B cell (primary cell): ENCODE measurements around the gene EDNRB. TPM values are rescaled to one million over a fixed set of nuclear protein-coding genes. Genes with fewer than 3 reads are reported as not detected.

Experiments
- ATAC-seq: fragments of 200-7000 bp; cut with Tn5 transposase; one replicate; pipeline ENCODE4 v1.10.0; 2021; ENCODE audit warnings: low read depth, mild to moderate bottlenecking, moderate number of reproducible peaks, moderate library complexity
- CTCF ChIA-PET: fragments of 350-600 bp; sonication (Branson Sonifier 250); formaldehyde crosslinking; loops from one replicate; lab custom pipeline; 2021; ENCODE audit warnings: antibody characterized with exemption, inconsistent platforms; lab: Charles Lee
- POLR2A ChIA-PET: fragments of 350-600 bp; sonication (Branson Sonifier 250); formaldehyde crosslinking; loops from one replicate; lab custom pipeline; 2021; ENCODE audit warnings: antibody characterized with exemption; lab: Charles Lee
- DNase-seq: peaks from one replicate; pipeline ENCODE4 v3.0.0; 2013
- H2AFZ ChIP-seq: 2 replicates; pipeline ENCODE4 v1.6.1; 2012; ENCODE audit warnings: mild to moderate bottlenecking, low read depth, low read length; ENCODE audit not compliant: insufficient read depth, poor library complexity, severe bottlenecking
- H3K27ac ChIP-seq, 2 donors: 1 replicate in 1 of 2; 2 replicates in 1 of 2; pipeline ENCODE4 v1.5.1; 2012 to 2013; ENCODE audit warnings: low read length in 2 of 2, mild to moderate bottlenecking in 2 of 2, moderate library complexity in 1 of 2
- H3K27me3 ChIP-seq, 4 experiments: fragments of 200-600 bp in 1 of 4; sonication (generic) in 1 of 4; replicated peaks in 1 of 4; 1 replicate in 2 of 4; 2 replicates in 2 of 4; pipeline versions ENCODE4 v1.6.1 to v1.7.0; 2013 to 2016; ENCODE audit warnings: low read length in 3 of 4, mild to moderate bottlenecking in 2 of 4, mixed read lengths in 1 of 4, moderate library complexity in 1 of 4; ENCODE audit not compliant: insufficient read depth in 4 of 4, control insufficient read depth in 3 of 4; ENCODE audit errors: control extremely low read depth in 1 of 4
- H3K36me3 ChIP-seq, 2 experiments: replicated peaks in 1 of 2; 1 replicate in 1 of 2; 2 replicates in 1 of 2; pipeline versions ENCODE4 v1.6.1 to v1.7.1; 2013; ENCODE audit warnings: low read length in 1 of 2; ENCODE audit not compliant: insufficient read depth in 2 of 2, control insufficient read depth in 1 of 2; ENCODE audit errors: control extremely low read depth in 1 of 2, extremely low read depth in 1 of 2
- H3K4me1 ChIP-seq, 2 donors: fragments of 200-600 bp in 1 of 2; sonication (generic) in 1 of 2; 1 replicate in 1 of 2; 2 replicates in 1 of 2; pipeline versions ENCODE4 v1.5.1 to v1.6.1; 2013 to 2017; ENCODE audit warnings: low read length in 2 of 2; ENCODE audit not compliant: control insufficient read depth in 2 of 2, insufficient read depth in 2 of 2
- H3K4me2 ChIP-seq: replicated peaks from 2 replicates; pipeline ENCODE3; 2012; ENCODE audit warnings: mild to moderate bottlenecking, low read depth, low read length; ENCODE audit not compliant: poor library complexity, severe bottlenecking
- H3K4me3 ChIP-seq, 5 experiments: fragments of 200-600 bp in 1 of 5; sonication (generic) in 1 of 5; 1 replicate in 3 of 5; 2 replicates in 2 of 5; pipeline versions ENCODE4 v1.5.1 to v1.7.0; 2011 to 2016; ENCODE audit warnings: low read length in 4 of 5, mild to moderate bottlenecking in 4 of 5, low read depth in 2 of 5, control low read depth in 1 of 5, moderate library complexity in 1 of 5; ENCODE audit not compliant: insufficient read depth in 1 of 5; ENCODE audit errors: control extremely low read depth in 1 of 5, extremely low read depth in 1 of 5
- H3K79me2 ChIP-seq: fragments of 200-600 bp; sonication (generic); one replicate; pipeline ENCODE4 v1.6.0; 2016; ENCODE audit warnings: low read length; ENCODE audit not compliant: control insufficient read depth, insufficient read depth
- H3K9ac ChIP-seq: fragments of 200-600 bp; sonication (generic); 2 replicates; pipeline ENCODE4 v1.6.1; 2017; ENCODE audit warnings: mild to moderate bottlenecking, low read length, moderate library complexity
- H3K9me3 ChIP-seq, 3 donors: one replicate each; pipeline versions ENCODE4 v1.6.1 to v1.7.1; 2013; ENCODE audit warnings: low read length in 2 of 3; ENCODE audit not compliant: control insufficient read depth in 2 of 3, insufficient read depth in 1 of 3; ENCODE audit errors: control extremely low read depth in 1 of 3
- H4K20me1 ChIP-seq: 2 replicates; pipeline ENCODE4 v1.6.0; 2012; ENCODE audit warnings: mild to moderate bottlenecking, low read length; ENCODE audit not compliant: insufficient read depth, control insufficient read depth, poor library complexity, severe bottlenecking
- H3K27ac Mint-ChIP-seq: one replicate; pipeline ENCODE4 v1.8.0; 2021; ENCODE audit warnings: mixed read lengths
- H3K27me3 Mint-ChIP-seq: one replicate; pipeline ENCODE4 v1.8.0; 2021; ENCODE audit warnings: mixed read lengths
- H3K4me1 Mint-ChIP-seq: one replicate; pipeline ENCODE4 v1.8.0; 2021; ENCODE audit warnings: mixed read lengths
- H3K4me3 Mint-ChIP-seq: one replicate; pipeline ENCODE4 v1.8.0; 2021; ENCODE audit warnings: mixed read lengths
- H3K9me3 Mint-ChIP-seq: one replicate; pipeline ENCODE4 v1.8.0; 2022; ENCODE audit warnings: mixed read lengths; ENCODE audit not compliant: insufficient read depth
- EZH2 ChIP-seq: IDR thresholded peaks from 2 replicates; pipeline ENCODE4 v1.6.1; 2012; ENCODE audit warnings: borderline replicate concordance, low read depth, mild to moderate bottlenecking, moderate library complexity, low read length; ENCODE audit not compliant: insufficient read depth, poor library complexity, severe bottlenecking
- WGBS: methylation state at CpG from one replicate; pipeline ENCODE4 v1.1.5; 2013; ENCODE audit warnings: missing lambda C conversion rate; ENCODE audit not compliant: insufficient coverage; 5-methylcytosine and 5-hydroxymethylcytosine counted together
- intact Hi-C: fragments of 100-400 bp; cut with micrococcal nuclease; formaldehyde crosslinking; loops from one replicate; pipeline ENCODE4 v1.10.0; 2022
- polyA plus RNA-seq: library from polyadenylated mRNA; depleted of rRNA; stranded (reverse); fragments of >200 nt; gene quantifications from 2 replicates; pipeline ENCODE4 v1.2.3, GENCODE V29; 2012
- total RNA-seq, 2 donors: library from RNA; stranded (reverse); fragments of 120-200 nt in 1 of 2; gene quantifications; 1 replicate in 1 of 2; 2 replicates in 1 of 2; pipeline versions ENCODE4 v1.2.3 to v1.2.4, GENCODE V29; 2013 to 2022
- TF ChIP-seq, protein P1 (sequence below): fragments of 200-600 bp; IDR thresholded peaks from one replicate; pipeline ENCODE4 v1.8.0; 2022; ENCODE audit warnings: antibody characterized with exemption, mild to moderate bottlenecking

The EDNRB gene
- total and polyA plus RNA-seq, 2 donors (not counting 1 experiment from before 2014, with no cell fraction given) = not detected

DNA sequence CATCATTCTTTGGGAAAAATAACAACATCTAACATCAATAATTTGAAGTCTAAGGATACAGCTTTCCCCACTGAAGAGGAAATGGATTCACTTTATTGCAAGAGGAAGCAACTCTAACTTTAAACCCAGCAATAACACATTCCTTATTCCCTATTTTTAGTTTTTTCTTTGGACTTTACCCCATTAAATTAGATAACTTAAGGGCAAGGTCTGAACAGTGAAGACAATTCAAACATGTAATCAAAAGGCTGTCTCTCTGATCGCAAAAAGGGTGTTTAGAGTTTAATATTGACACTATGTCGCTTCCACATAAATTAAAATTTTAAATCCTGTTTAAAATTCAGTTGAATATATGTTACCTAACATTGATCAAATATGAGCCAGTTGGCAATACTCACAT lies 10.1 kb downstream of the EDNRB start:
- H3K4me1 Mint-ChIP-seq = no peaks in the 10 kb centered on the region
- H3K4me3 Mint-ChIP-seq = no peak overlapping the region
- Histone ChIP-seq H3K36me3 (no peaks in the 10 kb centered on the region), H3K27ac (no peak overlapping the region), H3K9me3 (no peaks in the 10 kb centered on the region), H3K79me2 (no peaks in the 10 kb centered on the region), H3K9ac (no peak overlapping the region), H3K27me3 (peaks cover 0 to 3% (median 0%) of the 10 kb centered on the region in 4 experiments), H4K20me1 (no peaks in the 10 kb centered on the region), H3K4me2 (no peak overlapping the region), H3K4me1 (no peaks in the 10 kb centered on the region), H3K4me3 (no peak overlapping the region), H2AFZ (no peak overlapping the region)
- ATAC-seq (no peak), DNase-seq (no peak)
- H3K27ac Mint-ChIP-seq = no peak overlapping the region
- no peaks in the 10 kb centered on the region for H3K27me3 Mint-ChIP-seq
- intact Hi-C loops = no loop called here
- POLR2A ChIA-PET = no interaction called here
- CTCF ChIA-PET = no interaction called here
- H3K9me3 Mint-ChIP-seq = peaks cover 2% of the 10 kb centered on the region
- WGBS = no CpG with 5 or more reads among the region's 2 CpGs
- TF ChIP-seq, protein P1, sequence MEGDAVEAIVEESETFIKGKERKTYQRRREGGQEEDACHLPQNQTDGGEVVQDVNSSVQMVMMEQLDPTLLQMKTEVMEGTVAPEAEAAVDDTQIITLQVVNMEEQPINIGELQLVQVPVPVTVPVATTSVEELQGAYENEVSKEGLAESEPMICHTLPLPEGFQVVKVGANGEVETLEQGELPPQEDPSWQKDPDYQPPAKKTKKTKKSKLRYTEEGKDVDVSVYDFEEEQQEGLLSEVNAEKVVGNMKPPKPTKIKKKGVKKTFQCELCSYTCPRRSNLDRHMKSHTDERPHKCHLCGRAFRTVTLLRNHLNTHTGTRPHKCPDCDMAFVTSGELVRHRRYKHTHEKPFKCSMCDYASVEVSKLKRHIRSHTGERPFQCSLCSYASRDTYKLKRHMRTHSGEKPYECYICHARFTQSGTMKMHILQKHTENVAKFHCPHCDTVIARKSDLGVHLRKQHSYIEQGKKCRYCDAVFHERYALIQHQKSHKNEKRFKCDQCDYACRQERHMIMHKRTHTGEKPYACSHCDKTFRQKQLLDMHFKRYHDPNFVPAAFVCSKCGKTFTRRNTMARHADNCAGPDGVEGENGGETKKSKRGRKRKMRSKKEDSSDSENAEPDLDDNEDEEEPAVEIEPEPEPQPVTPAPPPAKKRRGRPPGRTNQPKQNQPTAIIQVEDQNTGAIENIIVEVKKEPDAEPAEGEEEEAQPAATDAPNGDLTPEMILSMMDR = no peak
- TF ChIP-seq EZH2 = no peak

DNA sequence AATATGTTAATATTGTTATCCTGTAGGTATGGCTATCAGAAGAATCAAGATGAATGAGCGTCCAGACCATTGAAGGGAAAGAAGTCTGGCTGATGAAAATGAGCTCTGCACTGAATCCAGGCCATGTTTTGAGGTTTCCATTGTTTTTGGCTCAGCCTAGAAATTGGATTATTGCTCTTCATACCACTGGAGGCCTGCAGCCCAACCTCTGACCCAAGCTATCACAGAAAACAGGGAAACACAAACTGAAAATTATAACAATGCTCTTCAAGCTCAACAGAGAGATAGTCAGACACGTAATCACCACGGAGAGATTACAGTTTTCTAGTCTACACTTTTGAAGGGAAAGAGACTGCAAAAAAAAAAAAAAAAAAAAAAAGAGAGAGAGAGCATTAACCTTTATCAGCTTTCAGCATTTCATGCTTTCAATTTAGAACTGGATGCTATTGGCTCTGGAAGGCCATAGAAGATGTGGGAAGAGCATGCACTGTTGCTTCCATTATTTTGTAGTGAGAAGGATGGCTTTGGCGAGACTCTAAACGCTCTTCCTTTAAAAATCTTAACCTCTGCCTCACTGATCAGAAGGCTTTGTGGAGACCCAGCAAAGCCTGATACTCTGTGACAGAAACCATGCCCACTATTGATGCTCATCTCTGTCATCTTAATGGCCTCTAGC lies 10.8 kb downstream of the EDNRB start:
- no peak for DNase-seq
- Mint-ChIP-seq H3K4me1 (no peaks in the 10 kb centered on the region), H3K27me3 (no peaks in the 10 kb centered on the region), H3K9me3 (peaks cover 4% of the 10 kb centered on the region), H3K4me3 (no peak overlapping the region), H3K27ac (no peak overlapping the region)
- ATAC-seq = no peak
- peaks cover 0 to 1% (median 0%) of the 10 kb centered on the region in 3 donors for H3K9me3 ChIP-seq
- H3K27ac ChIP-seq = no peak overlapping the region
- ChIA-PET CTCF (no interaction called here), POLR2A (no interaction called here)
- intact Hi-C loops = no loop called here
- no peak overlapping the region for H3K4me2 ChIP-seq
- H2AFZ ChIP-seq = no peak overlapping the region
- no peak overlapping the region for H3K4me3 ChIP-seq
- no peak overlapping the region for H3K9ac ChIP-seq
- peaks cover 0 to 3% (median 0%) of the 10 kb centered on the region in 4 experiments for H3K27me3 ChIP-seq
- WGBS = 90% methylated on average over 2 of the region's 5 CpGs
- H3K36me3 ChIP-seq = no peaks in the 10 kb centered on the region
- no peaks in the 10 kb centered on the region for H3K4me1 ChIP-seq
- H4K20me1 ChIP-seq = no peaks in the 10 kb centered on the region
- TF ChIP-seq, protein P1 = no peak
- no peak for TF ChIP-seq EZH2
- H3K79me2 ChIP-seq = no peaks in the 10 kb centered on the region
